GM12878 (cell line): ENCODE results near the gene SPAG17. TPM values are rescaled to one million over a fixed set of nuclear protein-coding genes. Genes with fewer than 3 reads are reported as not detected.

Experiments
- ATAC-seq: fragments of 200-7000 bp; cut with Tn5 transposase; 3 replicates; pipeline ENCODE4 v1.9.1; 2020; ENCODE audit warnings: mild to moderate bottlenecking, moderate library complexity
- BruUV-seq: library from RNA; stranded (reverse); fragments of 400-500 nt; replicated peaks from 2 replicates; lab custom pipeline; 2021; lab: Mats Ljungman, UMichigan
- CTCF ChIA-PET: fragments of 300-600 bp; sonication (Branson Sonifier 250); formaldehyde crosslinking; extraction: SDS; loops from one replicate; lab custom pipeline; 2021; ENCODE audit warnings: inconsistent platforms; lab: Yijun Ruan, JAX
- POLR2A ChIA-PET: fragments of 350-600 bp; formaldehyde crosslinking; extraction: SDS; loops from one replicate; lab custom pipeline; 2021; ENCODE audit warnings: inconsistent platforms; lab: Charles Lee
- RAD21 ChIA-PET: fragments of 300-600 bp; sonication (Branson Sonifier 250); formaldehyde crosslinking; loops from one replicate; lab custom pipeline; 2023; ENCODE audit warnings: antibody characterized with exemption; ENCODE audit not compliant: unreplicated experiment; lab: Charles Lee
- SMC1A ChIA-PET: fragments of 300-600 bp; sonication (Branson Sonifier 250); formaldehyde crosslinking; loops from one replicate; lab custom pipeline; 2023; ENCODE audit not compliant: unreplicated experiment, uncharacterized antibody; lab: Charles Lee
- DNase-seq: peaks from one replicate; pipeline ENCODE4 v3.0.0-alpha.2; 2011; ENCODE audit warnings: low read depth, low spot score
- FAIRE-seq: peaks from 3 replicates; lab custom pipeline; 2011; peaks lifted over from hg19 to GRCh38; lab: Jason Lieb, UNC
- H2AFZ ChIP-seq: 2 replicates; pipeline ENCODE4 v1.6.0; 2011; ENCODE audit warnings: low read depth, low read length, control low read depth; ENCODE audit not compliant: control insufficient read depth
- H3K27ac ChIP-seq: 2 replicates; pipeline ENCODE4 v1.5.1; 2011; ENCODE audit warnings: control low read depth; ENCODE audit not compliant: control insufficient read depth, insufficient read depth
- H3K27me3 ChIP-seq, 2 experiments: replicated peaks in 1 of 2; 2 replicates each; pipeline versions ENCODE4 v1.6.0 to v1.6.1; 2011; ENCODE audit warnings: low read length in 1 of 2; ENCODE audit not compliant: control insufficient read depth in 2 of 2, insufficient read depth in 2 of 2
- H3K36me3 ChIP-seq, 2 experiments: 2 replicates each; pipeline ENCODE4 v1.5.1; 2011; ENCODE audit warnings: low read length in 1 of 2; ENCODE audit not compliant: control insufficient read depth in 2 of 2, insufficient read depth in 2 of 2
- H3K4me1 ChIP-seq: 2 replicates; pipeline ENCODE4 v1.6.1; 2011; ENCODE audit warnings: mild to moderate bottlenecking, low read length, moderate library complexity, mixed read lengths; ENCODE audit not compliant: control insufficient read depth, insufficient read depth
- H3K4me2 ChIP-seq: 2 replicates; pipeline ENCODE4 v1.6.0; 2011; ENCODE audit warnings: control low read depth; ENCODE audit not compliant: control insufficient read depth, insufficient read depth
- H3K4me3 ChIP-seq: fragments of 200-600 bp; sonication (generic); 2 replicates; pipeline ENCODE4 v1.5.1; 2016
- H3K79me2 ChIP-seq: 2 replicates; pipeline ENCODE4 v1.6.0; 2011; ENCODE audit warnings: low read length; ENCODE audit not compliant: control insufficient read depth, insufficient read depth
- H3K9ac ChIP-seq: 2 replicates; pipeline ENCODE4 v1.8.0; 2011; ENCODE audit warnings: low read length, control low read depth, mixed read lengths; ENCODE audit not compliant: control insufficient read depth, insufficient read depth
- H3K9me3 ChIP-seq: replicated peaks from 3 replicates; pipeline ENCODE4 v1.5.1; 2011; ENCODE audit warnings: mild to moderate bottlenecking, low read length; ENCODE audit not compliant: control insufficient read depth, insufficient read depth
- H4K20me1 ChIP-seq: 2 replicates; pipeline ENCODE4 v1.6.0; 2011; ENCODE audit not compliant: control insufficient read depth, insufficient read depth
- BACH1 ChIP-seq: fragments of 450-650 bp; IDR thresholded peaks from 2 replicates; pipeline ENCODE4 v1.6.1; 2017; ENCODE audit warnings: mild to moderate bottlenecking, borderline replicate concordance
- BRCA1 ChIP-seq: IDR thresholded peaks from 2 replicates; pipeline ENCODE4 v1.6.1; 2011; ENCODE audit warnings: low read depth, low read length, improper control_type of control experiment
- CEBPB ChIP-seq, 2 experiments: fragments of 150-350 bp in 1 of 2; IDR thresholded peaks; 2 replicates each; pipeline ENCODE4 v1.6.1; 2012 to 2014; ENCODE audit warnings: low read depth in 2 of 2, low read length in 2 of 2, borderline replicate concordance in 1 of 2, inconsistent platforms in 1 of 2
- ESRRA ChIP-seq: IDR thresholded peaks from 2 replicates; pipeline ENCODE4 v1.6.1; 2012; ENCODE audit warnings: mild to moderate bottlenecking, low read length, improper control_type of control experiment
- HSF1 ChIP-seq: fragments of 150-350 bp; IDR thresholded peaks from 2 replicates; pipeline ENCODE4 v1.6.1; 2014; ENCODE audit warnings: mild to moderate bottlenecking, low read depth, low read length
- IKZF1 ChIP-seq: fragments of 450-650 bp; conservative IDR thresholded peaks from 2 replicates; pipeline ENCODE4 v1.6.1; 2017; ENCODE audit warnings: antibody characterized with exemption, mild to moderate bottlenecking
- JUND ChIP-seq: IDR thresholded peaks from 2 replicates; pipeline ENCODE4 v1.6.1; 2012; ENCODE audit warnings: low read depth, mild to moderate bottlenecking, low read length, improper control_type of control experiment, moderate library complexity
- KDM1A ChIP-seq: fragments of 200-600 bp; sonication (generic); IDR thresholded peaks from 2 replicates; pipeline ENCODE4 v1.6.1; 2016; ENCODE audit warnings: borderline replicate concordance
- MTA2 ChIP-seq: fragments of 450-650 bp; IDR thresholded peaks from 2 replicates; pipeline ENCODE4 v1.6.1; 2016; ENCODE audit warnings: low read depth, mild to moderate bottlenecking, moderate library complexity
- NR2C2 ChIP-seq: IDR thresholded peaks from 2 replicates; pipeline ENCODE4 v1.6.1; 2011; ENCODE audit warnings: borderline replicate concordance, low read depth; ENCODE audit not compliant: control insufficient read depth, insufficient read length
- PAX5 ChIP-seq: IDR thresholded peaks from 2 replicates; pipeline ENCODE4 v1.6.1; 2011; ENCODE audit warnings: low read depth, low read length, borderline replicate concordance
- POLR2AphosphoS2 ChIP-seq: IDR thresholded peaks from 2 replicates; pipeline ENCODE4 v1.6.1; 2011; ENCODE audit warnings: low read depth, mild to moderate bottlenecking, low read length, improper control_type of control experiment, moderate library complexity
- RAD51 ChIP-seq: fragments of 450-650 bp; IDR thresholded peaks from 2 replicates; pipeline ENCODE4 v1.6.1; 2016; ENCODE audit warnings: moderate library complexity, mild to moderate bottlenecking, inconsistent platforms
- RCOR1 ChIP-seq: conservative IDR thresholded peaks from 2 replicates; pipeline ENCODE4 v1.6.1; 2012; ENCODE audit warnings: low read depth, low read length, improper control_type of control experiment
- SRF ChIP-seq, 2 experiments: IDR thresholded peaks; 2 replicates each; pipeline ENCODE4 v1.6.1; 2011; ENCODE audit warnings: low read depth in 2 of 2, low read length in 2 of 2, mild to moderate bottlenecking in 1 of 2, moderate library complexity in 1 of 2
- YY1 ChIP-seq: IDR thresholded peaks from 2 replicates; pipeline ENCODE4 v1.6.1; 2011; ENCODE audit warnings: low read depth, mild to moderate bottlenecking, low read length
- WGBS: methylation state at CpG from one replicate; pipeline ENCODE4 v1.1.6; 2016; ENCODE audit warnings: low lambda C conversion rate; ENCODE audit not compliant: insufficient replicate concordance, insufficient coverage; ENCODE audit errors: missing lambda C conversion rate; 5-methylcytosine and 5-hydroxymethylcytosine counted together
- in situ Hi-C: fragments of 300-500 bp; cut with MboI; formaldehyde crosslinking; loops from 9 replicates; pipeline ENCODE4 v1.14.3; 2018; ENCODE audit warnings: mixed read lengths
- intact Hi-C: fragments of 100-400 bp; cut with micrococcal nuclease; formaldehyde crosslinking; loops from one replicate; pipeline ENCODE4 v1.14.2; 2022; ENCODE audit not compliant: unreplicated experiment
- polyA plus RNA-seq, 11 experiments: library from polyadenylated mRNA; depleted of rRNA in 4 of 11; unstranded in 6 of 11; stranded (reverse) in 5 of 11; fragments of >200 nt; fragmentation: Nextera tagmentation in 4 of 11; fragmentation: Illumina TruSeq in 1 of 11; extraction: Ambion mirVana in 4 of 11; extraction: Trizol in 1 of 11; gene quantifications; 1 replicate in 1 of 11; 2 replicates in 10 of 11; pipeline versions ENCODE4 v1.2.1 to v1.2.3, GENCODE V29; 2011 to 2016; ENCODE audit warnings: inconsistent platforms in 2 of 11, missing spikeins in 2 of 11, low read depth in 1 of 11
- total RNA-seq, 4 experiments: library from RNA; depleted of rRNA in 3 of 4; stranded (reverse); fragments of >200 nt in 3 of 4; fragmentation: Illumina TruSeq in 1 of 4; extraction: Trizol in 1 of 4; gene quantifications; 2 replicates each; pipeline versions ENCODE4 v1.2.1 to v1.2.3, GENCODE V29; 2013 to 2021
- TF ChIP-seq, protein P1 (sequence below): fragments of 150-350 bp; IDR thresholded peaks from 2 replicates; pipeline ENCODE4 v1.6.1; 2016; ENCODE audit warnings: low read depth, low read length
- TF ChIP-seq, protein P2 (sequence below): fragments of 450-650 bp; formaldehyde crosslinking; IDR thresholded peaks from 2 replicates; pipeline ENCODE4 v1.4.0; 2020; ENCODE audit warnings: mild to moderate bottlenecking, moderate library complexity

Gene SPAG17
- total and polyA plus RNA-seq, 10 of the 15 experiments (the other 5 are each of a cell fraction or from before 2014, with no cell fraction given): 0.02 to 0.16 (median 0.03) TPM; not detected in 7

- FAIRE-seq: no peak
These were observed 3.4 kb upstream of the SPAG17 start for GRCh38 chr1:118188411-118188810.

More at GRCh38 chr1:118188411-118188810, 3.4 kb upstream of the SPAG17 start:
- H3K27ac ChIP-seq: no peak overlapping the region
- POLR2A ChIA-PET: no interaction called here
- no peak for DNase-seq
- SMC1A ChIA-PET: no interaction called here
- TF ChIP-seq IKZF1 (no peak), RAD51 (no peak), KDM1A (no peak), RCOR1 (no peak), CEBPB (IDR thresholded peaks at IDR 0.05; ENCODE audit: borderline replicate concordance in 1 of 2, low read depth in 2 of 2, low read length in 2 of 2) (no peak), JUND (no peak), POLR2AphosphoS2 (no peak), MTA2 (no peak), BACH1 (no peak), HSF1 (no peak), BRCA1 (no peak), YY1 (no peak), ESRRA (no peak), SRF (IDR thresholded peaks at IDR 0.05; ENCODE audit: low read depth in 2 of 2, low read length in 2 of 2) (no peak), PAX5 (no peak), NR2C2 (no peak)
- TF ChIP-seq, protein P1, sequence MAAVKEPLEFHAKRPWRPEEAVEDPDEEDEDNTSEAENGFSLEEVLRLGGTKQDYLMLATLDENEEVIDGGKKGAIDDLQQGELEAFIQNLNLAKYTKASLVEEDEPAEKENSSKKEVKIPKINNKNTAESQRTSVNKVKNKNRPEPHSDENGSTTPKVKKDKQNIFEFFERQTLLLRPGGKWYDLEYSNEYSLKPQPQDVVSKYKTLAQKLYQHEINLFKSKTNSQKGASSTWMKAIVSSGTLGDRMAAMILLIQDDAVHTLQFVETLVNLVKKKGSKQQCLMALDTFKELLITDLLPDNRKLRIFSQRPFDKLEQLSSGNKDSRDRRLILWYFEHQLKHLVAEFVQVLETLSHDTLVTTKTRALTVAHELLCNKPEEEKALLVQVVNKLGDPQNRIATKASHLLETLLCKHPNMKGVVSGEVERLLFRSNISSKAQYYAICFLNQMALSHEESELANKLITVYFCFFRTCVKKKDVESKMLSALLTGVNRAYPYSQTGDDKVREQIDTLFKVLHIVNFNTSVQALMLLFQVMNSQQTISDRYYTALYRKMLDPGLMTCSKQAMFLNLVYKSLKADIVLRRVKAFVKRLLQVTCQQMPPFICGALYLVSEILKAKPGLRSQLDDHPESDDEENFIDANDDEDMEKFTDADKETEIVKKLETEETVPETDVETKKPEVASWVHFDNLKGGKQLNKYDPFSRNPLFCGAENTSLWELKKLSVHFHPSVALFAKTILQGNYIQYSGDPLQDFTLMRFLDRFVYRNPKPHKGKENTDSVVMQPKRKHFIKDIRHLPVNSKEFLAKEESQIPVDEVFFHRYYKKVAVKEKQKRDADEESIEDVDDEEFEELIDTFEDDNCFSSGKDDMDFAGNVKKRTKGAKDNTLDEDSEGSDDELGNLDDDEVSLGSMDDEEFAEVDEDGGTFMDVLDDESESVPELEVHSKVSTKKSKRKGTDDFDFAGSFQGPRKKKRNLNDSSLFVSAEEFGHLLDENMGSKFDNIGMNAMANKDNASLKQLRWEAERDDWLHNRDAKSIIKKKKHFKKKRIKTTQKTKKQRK: no peak
- TF ChIP-seq, protein P2, sequence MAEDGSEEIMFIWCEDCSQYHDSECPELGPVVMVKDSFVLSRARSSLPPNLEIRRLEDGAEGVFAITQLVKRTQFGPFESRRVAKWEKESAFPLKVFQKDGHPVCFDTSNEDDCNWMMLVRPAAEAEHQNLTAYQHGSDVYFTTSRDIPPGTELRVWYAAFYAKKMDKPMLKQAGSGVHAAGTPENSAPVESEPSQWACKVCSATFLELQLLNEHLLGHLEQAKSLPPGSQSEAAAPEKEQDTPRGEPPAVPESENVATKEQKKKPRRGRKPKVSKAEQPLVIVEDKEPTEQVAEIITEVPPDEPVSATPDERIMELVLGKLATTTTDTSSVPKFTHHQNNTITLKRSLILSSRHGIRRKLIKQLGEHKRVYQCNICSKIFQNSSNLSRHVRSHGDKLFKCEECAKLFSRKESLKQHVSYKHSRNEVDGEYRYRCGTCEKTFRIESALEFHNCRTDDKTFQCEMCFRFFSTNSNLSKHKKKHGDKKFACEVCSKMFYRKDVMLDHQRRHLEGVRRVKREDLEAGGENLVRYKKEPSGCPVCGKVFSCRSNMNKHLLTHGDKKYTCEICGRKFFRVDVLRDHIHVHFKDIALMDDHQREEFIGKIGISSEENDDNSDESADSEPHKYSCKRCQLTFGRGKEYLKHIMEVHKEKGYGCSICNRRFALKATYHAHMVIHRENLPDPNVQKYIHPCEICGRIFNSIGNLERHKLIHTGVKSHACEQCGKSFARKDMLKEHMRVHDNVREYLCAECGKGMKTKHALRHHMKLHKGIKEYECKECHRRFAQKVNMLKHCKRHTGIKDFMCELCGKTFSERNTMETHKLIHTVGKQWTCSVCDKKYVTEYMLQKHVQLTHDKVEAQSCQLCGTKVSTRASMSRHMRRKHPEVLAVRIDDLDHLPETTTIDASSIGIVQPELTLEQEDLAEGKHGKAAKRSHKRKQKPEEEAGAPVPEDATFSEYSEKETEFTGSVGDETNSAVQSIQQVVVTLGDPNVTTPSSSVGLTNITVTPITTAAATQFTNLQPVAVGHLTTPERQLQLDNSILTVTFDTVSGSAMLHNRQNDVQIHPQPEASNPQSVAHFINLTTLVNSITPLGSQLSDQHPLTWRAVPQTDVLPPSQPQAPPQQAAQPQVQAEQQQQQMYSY (CRISPR knock-in tag): no peak
- TF ChIP-seq, all 136 proteins: peak for 0
- H3K9me3 ChIP-seq: no peaks in the 10 kb centered on the region; the same call in 2 of the 3 replicates
- no peaks in the 10 kb centered on the region for H3K27me3 ChIP-seq
- WGBS: 0% methylated on average over 1 of the region's 1 CpG
- no peak overlapping the region for H3K4me2 ChIP-seq
- H4K20me1 ChIP-seq: no peaks in the 10 kb centered on the region
- no TSS peak for BruUV-seq
- intact Hi-C loops: no loop called here
- no peak overlapping the region for H3K9ac ChIP-seq
- ChIA-PET CTCF (interaction anchor here (0.6 kb wide), 1 partner anchor 10 kb away, joined by 3 read pairs; no protein-coding TSS in a partner anchor), RAD21 (no interaction called here)
- H3K4me3 ChIP-seq: no peak overlapping the region
- H3K36me3 ChIP-seq: no peaks in the 10 kb centered on the region
- no peaks in the 10 kb centered on the region for H3K79me2 ChIP-seq
- in situ Hi-C loops: no loop called here
- no peak overlapping the region for H2AFZ ChIP-seq
- no peaks in the 10 kb centered on the region for H3K4me1 ChIP-seq
- ATAC-seq: no peak
